ENCODE results near the gene C19orf44.
"Not testable (repeated sequence)": the region's sequence is repeated elsewhere in the genome, so short reads cannot be mapped to it uniquely, and the experiment has no call there.

C19orf44 gene

GRCh38 chr19:16467581-16467980 lies 28.6 kb upstream of the C19orf44 start:
- DNase-seq (ENCODE audit: low read depth), result no peak

DNA sequence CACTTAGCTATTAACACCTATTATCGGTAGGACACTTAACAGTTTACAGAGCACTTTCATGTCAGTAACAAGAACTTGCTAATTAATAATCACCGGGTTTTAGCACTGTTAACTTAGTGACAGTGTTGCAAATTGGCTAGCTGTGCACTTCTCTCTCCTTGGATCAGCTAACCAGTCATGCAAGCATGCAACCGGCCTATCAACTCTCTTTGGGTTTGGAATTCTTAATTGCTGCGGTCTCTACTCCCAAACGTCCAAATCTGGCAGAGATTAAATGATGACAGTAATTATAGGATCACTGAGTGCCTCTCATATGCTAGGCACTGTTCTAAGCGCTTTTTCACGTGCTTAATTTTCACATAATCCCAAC lies 25.7 kb upstream of the C19orf44 start:
- DNase-seq (ENCODE audit: low read depth), result peak; percentile 14

GRCh38 chr19:16470911-16471811 lies 25.0 kb upstream of the C19orf44 start:
- DNase-seq (ENCODE audit: low read depth), result peak; percentile 57

- not testable (repeated sequence) for DNase-seq (ENCODE audit: low read depth)
Measured at GRCh38 chr19:16472559-16472899, 23.7 kb upstream of the C19orf44 start.

DNA sequence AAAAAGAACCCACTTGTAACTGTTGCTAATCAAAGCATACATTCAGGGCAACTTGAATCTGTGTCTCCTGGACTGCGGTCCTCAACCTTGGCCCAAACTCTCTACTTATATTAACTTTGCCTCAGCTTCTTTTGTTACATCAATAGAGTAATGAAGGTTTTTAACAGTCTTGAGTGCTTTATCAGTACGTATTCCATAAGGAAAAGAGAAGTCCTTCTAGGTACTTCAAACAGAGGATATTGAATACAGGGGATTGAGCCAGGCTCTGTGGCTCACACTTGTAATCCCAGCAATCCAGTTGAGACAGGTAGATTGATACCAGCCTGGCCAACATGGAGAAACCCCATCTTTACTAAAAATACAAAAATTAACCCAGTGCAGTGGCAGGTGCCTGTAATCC lies 23.2 kb upstream of the C19orf44 start:
- no peak for DNase-seq (ENCODE audit: low read depth)

DNA sequence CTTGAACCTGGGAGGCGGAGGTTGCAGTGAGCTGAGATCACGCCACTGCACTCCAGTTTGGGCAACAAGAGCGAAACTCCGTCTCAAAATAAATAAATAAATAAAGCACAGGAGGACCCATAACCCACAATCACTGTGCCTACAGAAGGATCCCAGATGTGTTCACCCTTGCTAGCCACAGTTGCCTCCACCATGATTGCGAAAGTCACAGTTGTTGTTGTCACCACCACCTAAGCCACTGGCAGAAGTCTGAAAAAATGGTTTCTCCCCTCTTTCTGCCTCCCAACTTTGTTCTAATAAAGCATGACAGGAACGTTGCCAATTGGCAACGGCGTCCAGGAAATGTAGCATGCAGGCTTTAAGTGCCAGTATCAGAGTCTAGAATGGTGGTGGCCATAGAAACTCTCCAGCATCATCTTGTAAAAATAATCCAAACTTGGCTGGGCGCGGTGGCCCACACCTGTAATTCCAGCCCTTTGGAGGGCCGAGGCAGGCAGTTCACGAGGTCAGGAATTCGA lies 22.3 kb upstream of the C19orf44 start:
- no peak for DNase-seq (ENCODE audit: low read depth)

GRCh38 chr19:16476401-16476800 lies 19.8 kb upstream of the C19orf44 start:
- DNase-seq (ENCODE audit: low read depth), result peak; percentile 70

- no peak for DNase-seq (ENCODE audit: low read depth)
Measured at GRCh38 chr19:16477311-16477710, 18.9 kb upstream of the C19orf44 start.

DNA sequence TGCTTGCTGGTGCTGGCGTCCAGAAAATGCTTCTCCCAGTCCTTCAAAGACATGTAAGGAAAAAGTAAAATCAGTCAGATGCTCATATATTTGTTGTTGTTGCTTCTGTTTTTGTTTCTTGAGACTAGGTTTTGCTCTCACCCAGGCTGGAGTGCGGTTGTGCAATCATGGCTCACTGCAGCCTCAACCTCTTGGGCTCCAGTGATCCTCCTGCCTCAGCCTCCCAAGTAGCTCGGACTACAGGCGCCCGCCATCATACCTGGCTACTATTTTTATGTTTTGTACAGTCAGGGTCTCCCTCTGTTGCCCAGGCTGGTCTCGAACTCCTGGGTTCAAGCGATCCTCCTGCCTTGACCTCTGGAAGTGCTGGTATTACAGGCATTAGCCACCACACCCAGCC lies 13.4 kb upstream of the C19orf44 start:
- DNase-seq (ENCODE audit: low read depth), result no peak

- DNase-seq (ENCODE audit: low read depth), result peak; percentile 47
Measured at GRCh38 chr19:16486476-16486875, 9.7 kb upstream of the C19orf44 start.

DNA sequence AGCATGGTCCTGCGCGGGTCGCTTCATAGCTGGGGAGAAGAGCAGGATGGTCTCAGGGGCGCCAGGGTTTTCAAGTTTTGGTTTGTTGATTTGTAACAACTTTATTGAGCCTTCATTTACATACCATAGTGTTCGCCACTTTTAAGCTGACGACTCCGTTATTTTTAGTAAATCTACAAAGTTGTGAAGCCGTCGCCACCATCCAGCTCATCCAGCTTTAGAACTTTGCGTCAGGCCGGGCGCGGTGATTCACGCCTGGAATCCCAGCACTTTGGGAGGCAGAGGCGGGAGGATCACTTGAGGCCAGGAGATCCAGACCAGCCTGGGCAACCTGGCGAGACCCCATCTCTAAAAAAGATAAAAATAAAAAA lies 404 bp downstream of the C19orf44 start:
- peak; percentile 52 for DNase-seq (ENCODE audit: low read depth)

GRCh38 chr19:16497042-16497441 lies 848 bp downstream of the C19orf44 start:
- peak; percentile 30 for DNase-seq (ENCODE audit: low read depth)

- DNase-seq (ENCODE audit: low read depth), result no peak
Measured at GRCh38 chr19:16497837-16498236, 1.6 kb downstream of the C19orf44 start.

GRCh38 chr19:16504271-16504670 lies 8.1 kb downstream of the C19orf44 start:
- DNase-seq (ENCODE audit: low read depth), result no peak

DNA sequence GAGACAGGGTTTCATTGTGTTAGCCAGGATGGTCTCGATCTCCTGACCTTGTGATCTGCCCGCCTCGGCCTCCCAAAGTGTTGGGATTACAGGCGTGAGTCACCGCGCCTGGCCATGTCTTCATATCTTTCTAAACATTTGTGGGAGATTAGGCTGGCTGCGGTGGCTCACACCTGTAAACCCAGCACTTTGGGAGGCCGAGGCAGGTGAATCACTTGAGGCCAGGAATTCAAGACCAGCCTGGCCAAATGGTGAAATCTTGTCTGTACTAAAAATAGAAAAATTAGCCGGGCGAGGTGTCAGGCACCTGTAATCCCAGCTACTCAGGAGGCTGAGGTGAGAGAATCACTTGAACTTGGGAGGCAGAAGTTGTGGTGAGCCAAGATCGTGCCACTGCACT lies 10.0 kb downstream of the C19orf44 start:
- peak; percentile 19 for DNase-seq (ENCODE audit: low read depth)

DNA sequence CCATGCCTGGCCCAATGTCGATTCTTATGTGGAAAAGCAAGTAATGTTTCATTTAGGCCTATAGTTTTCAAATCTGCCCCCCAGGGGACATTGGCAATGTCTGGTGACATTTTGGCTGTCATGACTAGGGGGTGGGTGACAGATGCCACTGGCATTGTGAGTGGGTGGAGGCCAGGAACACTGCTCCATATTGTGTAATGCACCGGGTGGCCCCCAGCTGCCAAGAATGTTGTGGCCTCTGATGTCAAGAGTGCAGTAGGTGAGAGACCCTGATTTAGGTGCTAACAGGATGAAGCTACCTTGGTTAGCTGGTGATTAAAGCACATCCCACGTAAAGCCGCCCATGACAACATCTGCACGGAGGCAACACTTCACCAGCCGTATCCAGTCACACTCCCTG lies 10.8 kb downstream of the C19orf44 start:
- no peak for DNase-seq (ENCODE audit: low read depth)

DNA sequence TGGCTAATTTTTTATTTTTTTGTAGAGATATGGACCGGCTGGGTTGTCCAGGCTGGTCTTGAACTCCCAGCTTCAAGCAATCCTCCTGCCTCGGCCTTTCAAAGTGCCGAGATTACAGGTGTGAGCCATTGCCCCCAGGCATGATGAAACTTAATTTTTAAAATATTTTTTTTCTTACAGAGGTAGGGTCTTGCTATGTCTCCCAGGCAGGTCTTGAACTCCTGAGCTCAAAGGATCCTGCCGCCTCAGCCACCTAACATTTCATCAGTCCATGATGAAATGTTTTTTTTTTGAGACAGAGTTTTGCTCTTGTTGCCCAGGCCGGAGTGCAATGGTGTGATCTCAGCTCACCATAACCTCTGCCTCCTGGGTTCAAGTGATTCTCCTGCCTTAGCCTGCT lies 12.4 kb downstream of the C19orf44 start:
- no peak for DNase-seq (ENCODE audit: low read depth)

- DNase-seq (ENCODE audit: low read depth), result no peak
Measured at GRCh38 chr19:16509141-16510061, 13.2 kb downstream of the C19orf44 start.

DNA sequence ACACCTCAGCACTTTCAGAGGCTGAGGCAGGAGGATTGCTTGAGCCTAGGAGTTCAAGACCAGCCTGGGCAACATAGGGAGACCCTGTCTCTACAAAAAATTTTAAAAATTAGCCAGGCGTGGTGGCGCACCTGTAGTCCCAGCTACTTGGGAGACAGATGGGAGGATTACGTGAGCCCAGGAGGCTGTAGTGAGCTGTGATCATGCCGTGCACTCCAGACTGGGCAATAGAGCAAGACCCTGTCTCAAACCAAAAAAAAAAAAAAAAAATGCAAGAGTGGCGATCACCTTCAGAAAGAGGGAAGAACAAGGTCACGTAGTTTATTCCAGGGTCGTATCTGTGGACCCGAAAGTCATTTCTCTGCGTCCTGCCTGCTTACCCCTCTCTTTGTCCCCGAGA lies 16.4 kb downstream of the C19orf44 start:
- DNase-seq (ENCODE audit: low read depth), result not testable (repeated sequence)

GRCh38 chr19:16514383-16515019 lies 18.3 kb downstream of the C19orf44 start:
- no peak for DNase-seq (ENCODE audit: low read depth)

- DNase-seq (ENCODE audit: low read depth), result no peak
Measured at GRCh38 chr19:16516381-16516780, 20.2 kb downstream of the C19orf44 start.

GRCh38 chr19:16516923-16517610 lies 20.9 kb downstream of the C19orf44 start:
- no peak for DNase-seq (ENCODE audit: low read depth)

Measured in amniotic epithelial cell (primary cell).